Fibroblast of lung (primary cell): ENCODE results near the gene ZFP91.

ENCODE experiments used
- CTCF ChIP-seq, 2 donors: IDR thresholded peaks in 1 of 2; conservative IDR thresholded peaks in 1 of 2; 1 replicate in 1 of 2; 2 replicates in 1 of 2; pipeline ENCODE4 v1.5.1; 2011 to 2012; ENCODE audit warnings: low read length in 2 of 2, control low read depth in 1 of 2, inconsistent platforms in 1 of 2, low read depth in 1 of 2, mild to moderate bottlenecking in 1 of 2
- EZH2 ChIP-seq: IDR thresholded peaks from 2 replicates; pipeline ENCODE4 v1.5.1; 2012; ENCODE audit warnings: low read length, control low read depth, mild to moderate bottlenecking; ENCODE audit errors: missing control alignments

- TF ChIP-seq CTCF (conservative IDR thresholded peaks at IDR 0.05 in 1 of 2, IDR thresholded peaks at IDR 0.05 in 1 of 2; ENCODE audit: low read depth in 1 of 2, low read length in 2 of 2) (no peak), EZH2 (no peak)
Measured at GRCh38 chr11:58597486-58598144, 18.8 kb downstream of the ZFP91 start.
